Stimulated activated CD8-positive, alpha-beta memory T cell treated with anti-CD3 and anti-CD28 coated beads, Interleukin-12 subunit alpha, Interleukin-12 subunit beta, amount 100 ng/mL, for 24 hours (primary cell): Measurements from ENCODE around the gene IFNG.

Experiments
- DNase-seq: peaks from one replicate; pipeline ENCODE4 v3.0.0-alpha.2; 2020; ENCODE audit errors: extremely low read depth

IFNG gene

GRCh38 chr12:68115281-68115680, 44.3 kb downstream of the IFNG start:
- DNase-seq: no peak

GRCh38 chr12:68114606-68115005, 44.9 kb downstream of the IFNG start:
- no peak for DNase-seq

- DNase-seq: peak; percentile 2
These were observed 45.9 kb downstream of the IFNG start for GRCh38 chr12:68113644-68114043.

- DNase-seq: no peak
These were observed 47.5 kb downstream of the IFNG start for GRCh38 chr12:68111995-68112394.

GRCh38 chr12:68109444-68110217, 49.9 kb downstream of the IFNG start:
- DNase-seq: no peak

- no peak for DNase-seq
These were observed 50.5 kb downstream of the IFNG start for GRCh38 chr12:68109001-68109400.

GRCh38 chr12:68106660-68107059, 52.9 kb downstream of the IFNG start:
- DNase-seq: no peak

GRCh38 chr12:68106160-68106559, 53.4 kb downstream of the IFNG start:
- no peak for DNase-seq
